ENCODE data around the gene ABHD16B.

DNA sequence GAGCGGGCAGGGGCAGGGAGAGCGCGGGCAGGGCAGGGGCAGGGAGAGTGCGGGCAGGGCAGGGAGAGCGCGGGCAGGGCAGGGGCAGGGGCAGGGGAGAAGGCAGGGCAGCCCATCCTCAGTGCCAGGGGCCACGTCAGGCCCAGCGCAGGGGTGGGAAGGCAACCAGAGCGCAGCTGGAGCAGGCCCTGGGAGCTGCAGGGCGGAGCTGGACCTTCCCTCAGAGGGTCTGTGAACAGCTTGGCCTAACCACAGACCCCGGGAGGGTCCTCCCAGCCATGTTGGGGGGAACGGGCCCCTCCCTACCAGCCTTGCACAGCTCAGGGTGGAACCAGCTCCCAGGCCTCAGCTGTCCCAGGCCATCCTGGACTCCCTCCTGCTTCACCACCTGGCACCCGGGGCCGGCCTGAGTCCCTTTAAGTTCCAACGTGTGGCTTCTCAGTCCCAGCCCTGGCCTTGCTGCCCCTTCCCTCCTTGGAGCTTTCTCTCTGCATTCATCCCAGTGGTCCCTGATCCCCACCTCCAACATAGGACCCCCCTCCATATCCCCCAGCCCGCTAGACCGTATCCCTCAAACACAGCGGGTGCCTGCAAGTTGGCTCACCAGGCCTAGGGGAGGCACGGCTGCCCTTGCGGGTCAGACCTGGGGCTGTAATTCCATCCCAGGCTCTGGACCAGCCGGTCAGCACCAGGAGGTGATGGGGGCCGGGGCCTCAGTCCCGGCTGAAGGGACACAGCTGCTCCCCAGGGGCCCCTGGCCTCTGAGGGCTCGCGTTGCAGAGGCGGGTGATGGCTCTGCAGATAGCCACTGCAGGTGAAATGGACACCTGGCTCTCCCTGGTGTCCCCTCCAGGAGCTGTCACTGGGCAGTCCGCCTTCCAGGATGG is 24.6 kb upstream of the ABHD16B start:
- TF ChIP-seq KDM5A (IDR thresholded peaks at IDR 0.05; ENCODE audit: borderline replicate concordance, low read length) (no peak), HOXA7 (CRISPR knock-in tag; IDR thresholded peaks at IDR 0.05) (no peak)
- TF ChIP-seq, protein P1, sequence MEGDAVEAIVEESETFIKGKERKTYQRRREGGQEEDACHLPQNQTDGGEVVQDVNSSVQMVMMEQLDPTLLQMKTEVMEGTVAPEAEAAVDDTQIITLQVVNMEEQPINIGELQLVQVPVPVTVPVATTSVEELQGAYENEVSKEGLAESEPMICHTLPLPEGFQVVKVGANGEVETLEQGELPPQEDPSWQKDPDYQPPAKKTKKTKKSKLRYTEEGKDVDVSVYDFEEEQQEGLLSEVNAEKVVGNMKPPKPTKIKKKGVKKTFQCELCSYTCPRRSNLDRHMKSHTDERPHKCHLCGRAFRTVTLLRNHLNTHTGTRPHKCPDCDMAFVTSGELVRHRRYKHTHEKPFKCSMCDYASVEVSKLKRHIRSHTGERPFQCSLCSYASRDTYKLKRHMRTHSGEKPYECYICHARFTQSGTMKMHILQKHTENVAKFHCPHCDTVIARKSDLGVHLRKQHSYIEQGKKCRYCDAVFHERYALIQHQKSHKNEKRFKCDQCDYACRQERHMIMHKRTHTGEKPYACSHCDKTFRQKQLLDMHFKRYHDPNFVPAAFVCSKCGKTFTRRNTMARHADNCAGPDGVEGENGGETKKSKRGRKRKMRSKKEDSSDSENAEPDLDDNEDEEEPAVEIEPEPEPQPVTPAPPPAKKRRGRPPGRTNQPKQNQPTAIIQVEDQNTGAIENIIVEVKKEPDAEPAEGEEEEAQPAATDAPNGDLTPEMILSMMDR (CRISPR knock-in tag; IDR thresholded peaks at IDR 0.05), result no peak
- TF ChIP-seq, protein P2, sequence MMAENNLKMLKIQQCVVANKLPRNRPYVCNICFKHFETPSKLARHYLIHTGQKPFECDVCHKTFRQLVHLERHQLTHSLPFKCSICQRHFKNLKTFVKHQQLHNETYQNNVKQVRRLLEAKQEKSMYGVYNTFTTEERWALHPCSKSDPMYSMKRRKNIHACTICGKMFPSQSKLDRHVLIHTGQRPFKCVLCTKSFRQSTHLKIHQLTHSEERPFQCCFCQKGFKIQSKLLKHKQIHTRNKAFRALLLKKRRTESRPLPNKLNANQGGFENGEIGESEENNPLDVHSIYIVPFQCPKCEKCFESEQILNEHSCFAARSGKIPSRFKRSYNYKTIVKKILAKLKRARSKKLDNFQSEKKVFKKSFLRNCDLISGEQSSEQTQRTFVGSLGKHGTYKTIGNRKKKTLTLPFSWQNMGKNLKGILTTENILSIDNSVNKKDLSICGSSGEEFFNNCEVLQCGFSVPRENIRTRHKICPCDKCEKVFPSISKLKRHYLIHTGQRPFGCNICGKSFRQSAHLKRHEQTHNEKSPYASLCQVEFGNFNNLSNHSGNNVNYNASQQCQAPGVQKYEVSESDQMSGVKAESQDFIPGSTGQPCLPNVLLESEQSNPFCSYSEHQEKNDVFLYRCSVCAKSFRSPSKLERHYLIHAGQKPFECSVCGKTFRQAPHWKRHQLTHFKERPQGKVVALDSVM (CRISPR knock-in tag; IDR thresholded peaks at IDR 0.05), result no peak
- TF ChIP-seq, protein P3, sequence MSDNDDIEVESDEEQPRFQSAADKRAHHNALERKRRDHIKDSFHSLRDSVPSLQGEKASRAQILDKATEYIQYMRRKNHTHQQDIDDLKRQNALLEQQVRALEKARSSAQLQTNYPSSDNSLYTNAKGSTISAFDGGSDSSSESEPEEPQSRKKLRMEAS (IDR thresholded peaks at IDR 0.05), result no peak
- TF ChIP-seq, protein P4, sequence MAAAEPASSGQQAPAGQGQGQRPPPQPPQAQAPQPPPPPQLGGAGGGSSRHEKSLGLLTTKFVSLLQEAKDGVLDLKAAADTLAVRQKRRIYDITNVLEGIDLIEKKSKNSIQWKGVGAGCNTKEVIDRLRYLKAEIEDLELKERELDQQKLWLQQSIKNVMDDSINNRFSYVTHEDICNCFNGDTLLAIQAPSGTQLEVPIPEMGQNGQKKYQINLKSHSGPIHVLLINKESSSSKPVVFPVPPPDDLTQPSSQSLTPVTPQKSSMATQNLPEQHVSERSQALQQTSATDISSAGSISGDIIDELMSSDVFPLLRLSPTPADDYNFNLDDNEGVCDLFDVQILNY (CRISPR knock-in tag; conservative IDR thresholded peaks at IDR 0.05), result no peak

All from HepG2 (cell line).